Panc1 (cell line): ENCODE data around the gene MLLT3. TPM values are rescaled to one million over a fixed set of nuclear protein-coding genes. Genes with fewer than 3 reads are reported as not detected.

Source experiments
- ATAC-seq: fragments of 200-7000 bp; cut with Tn5 transposase; 2 replicates; pipeline ENCODE4 v1.9.1; 2020; ENCODE audit warnings: mild to moderate bottlenecking, moderate library complexity
- BruUV-seq: library from RNA; stranded (reverse); fragments of 400-500 nt; replicated peaks from 2 replicates; lab custom pipeline; 2021; lab: Mats Ljungman, UMichigan
- CTCF ChIA-PET: fragments of 300-600 bp; sonication (Branson Sonifier 250); formaldehyde crosslinking; loops from one replicate; lab custom pipeline; 2022; ENCODE audit warnings: antibody characterized with exemption; lab: Charles Lee
- POLR2A ChIA-PET: fragments of 300-600 bp; sonication (Branson Sonifier 250); formaldehyde crosslinking; loops from one replicate; lab custom pipeline; 2022; ENCODE audit warnings: antibody characterized with exemption; lab: Charles Lee
- DNase-seq: peaks from one replicate; pipeline ENCODE4 v3.0.0-alpha.2; 2010; ENCODE audit warnings: low read depth, low spot score
- H3K27ac ChIP-seq: 2 replicates; pipeline ENCODE4 v1.5.1; 2011; ENCODE audit warnings: mild to moderate bottlenecking, low read length, inconsistent platforms
- H3K27me3 ChIP-seq: fragments of 200-500 bp; sonication (Bioruptor generic); 2 replicates; pipeline ENCODE4 v1.6.0; 2014; ENCODE audit warnings: low read length, inconsistent platforms; ENCODE audit not compliant: control insufficient read depth, insufficient read depth
- H3K36me3 ChIP-seq: fragments of 200-500 bp; sonication (Bioruptor generic); 2 replicates; pipeline ENCODE4 v1.5.1; 2014; ENCODE audit warnings: inconsistent platforms, mild to moderate bottlenecking, low read length, moderate library complexity; ENCODE audit not compliant: control insufficient read depth, insufficient read depth
- H3K4me1 ChIP-seq: 2 replicates; pipeline ENCODE4 v1.5.1; 2011; ENCODE audit warnings: inconsistent platforms, mild to moderate bottlenecking, low read length, moderate library complexity; ENCODE audit not compliant: control insufficient read depth, insufficient read depth
- H3K4me3 ChIP-seq, 2 experiments: 2 replicates each; pipeline ENCODE4 v1.5.1; 2011 to 2012; ENCODE audit warnings: low read depth in 2 of 2, low read length in 2 of 2, mild to moderate bottlenecking in 2 of 2, inconsistent platforms in 1 of 2, moderate library complexity in 1 of 2
- H3K9me3 ChIP-seq: fragments of 200-500 bp; sonication (Bioruptor generic); 2 replicates; pipeline ENCODE4 v1.5.1; 2014; ENCODE audit warnings: low read depth, mild to moderate bottlenecking, inconsistent platforms, low read length, moderate library complexity; ENCODE audit not compliant: control insufficient read depth, insufficient read depth
- POLR2AphosphoS5 ChIP-seq: IDR thresholded peaks from 2 replicates; pipeline ENCODE4 v1.6.1; 2012; ENCODE audit warnings: mild to moderate bottlenecking, low read depth, low read length, moderate library complexity
- SIN3A ChIP-seq: IDR thresholded peaks from 2 replicates; pipeline ENCODE4 v1.6.1; 2012; ENCODE audit warnings: low read depth, mild to moderate bottlenecking, low read length, moderate library complexity, borderline replicate concordance; ENCODE audit not compliant: insufficient read depth
- TCF7L2 ChIP-seq: IDR thresholded peaks from 2 replicates; pipeline ENCODE4 v1.6.1; 2011; ENCODE audit warnings: mild to moderate bottlenecking, low read depth, low read length, inconsistent platforms
- in situ Hi-C: cut with HindIII; loops from 2 replicates; pipeline ENCODE4 v1.10.0; 2016; ENCODE audit warnings: low sequenced_read_pairs, low pct_unique_long_range_greater_than_20kb
- intact Hi-C: fragments of 100-400 bp; cut with micrococcal nuclease; formaldehyde crosslinking; loops from one replicate; pipeline ENCODE4 v1.10.0; 2022; ENCODE audit not compliant: unreplicated experiment
- total RNA-seq: library from RNA; stranded (reverse); gene quantifications from one replicate; pipeline ENCODE4 v1.2.1, GENCODE V29; 2021; ENCODE audit not compliant: unreplicated experiment
- TF ChIP-seq, protein P1 (sequence below), 2 experiments: IDR thresholded peaks; 2 replicates each; pipeline ENCODE4 v1.6.1; 2011 to 2012; ENCODE audit warnings: low read depth in 2 of 2, control low read depth in 1 of 2, low read length in 1 of 2, mild to moderate bottlenecking in 1 of 2, moderate library complexity in 1 of 2; ENCODE audit not compliant: insufficient read depth in 1 of 2
- TF ChIP-seq, protein P2 (sequence below): fragments of 450-650 bp; IDR thresholded peaks from 2 replicates; pipeline ENCODE4 v1.5.1; 2017; ENCODE audit warnings: mild to moderate bottlenecking

MLLT3 gene
- total RNA-seq, 1 experiment from 2014 or later, result 0.49 TPM

DNA sequence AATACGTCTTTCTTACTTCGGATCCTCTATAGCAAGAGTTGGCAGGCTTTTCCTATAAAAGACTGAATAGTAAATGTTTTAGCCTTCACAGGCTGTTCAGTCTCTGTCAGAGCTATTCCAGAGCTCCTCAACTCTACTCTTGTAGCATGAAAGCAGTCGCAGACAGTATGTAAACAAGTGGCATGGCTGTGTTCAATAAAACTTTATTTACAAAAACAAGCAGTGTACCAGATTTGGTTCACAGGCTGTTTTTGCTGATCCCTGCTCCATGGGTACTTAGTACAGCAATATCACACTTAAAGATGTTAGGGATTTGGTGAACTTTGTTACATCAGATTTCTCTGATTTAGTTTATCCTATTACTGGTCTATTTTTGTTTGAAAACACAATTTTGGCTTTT, 235.2 kb downstream of the MLLT3 start:
- H3K27ac ChIP-seq, result no peak overlapping the region
- intact Hi-C loops (no loop called here), in situ Hi-C loops (no loop called here)
- POLR2A ChIA-PET, result no interaction called here
- ATAC-seq (no peak), DNase-seq (no peak)
- CTCF ChIA-PET, result no interaction called here
- TF ChIP-seq, protein P1, sequence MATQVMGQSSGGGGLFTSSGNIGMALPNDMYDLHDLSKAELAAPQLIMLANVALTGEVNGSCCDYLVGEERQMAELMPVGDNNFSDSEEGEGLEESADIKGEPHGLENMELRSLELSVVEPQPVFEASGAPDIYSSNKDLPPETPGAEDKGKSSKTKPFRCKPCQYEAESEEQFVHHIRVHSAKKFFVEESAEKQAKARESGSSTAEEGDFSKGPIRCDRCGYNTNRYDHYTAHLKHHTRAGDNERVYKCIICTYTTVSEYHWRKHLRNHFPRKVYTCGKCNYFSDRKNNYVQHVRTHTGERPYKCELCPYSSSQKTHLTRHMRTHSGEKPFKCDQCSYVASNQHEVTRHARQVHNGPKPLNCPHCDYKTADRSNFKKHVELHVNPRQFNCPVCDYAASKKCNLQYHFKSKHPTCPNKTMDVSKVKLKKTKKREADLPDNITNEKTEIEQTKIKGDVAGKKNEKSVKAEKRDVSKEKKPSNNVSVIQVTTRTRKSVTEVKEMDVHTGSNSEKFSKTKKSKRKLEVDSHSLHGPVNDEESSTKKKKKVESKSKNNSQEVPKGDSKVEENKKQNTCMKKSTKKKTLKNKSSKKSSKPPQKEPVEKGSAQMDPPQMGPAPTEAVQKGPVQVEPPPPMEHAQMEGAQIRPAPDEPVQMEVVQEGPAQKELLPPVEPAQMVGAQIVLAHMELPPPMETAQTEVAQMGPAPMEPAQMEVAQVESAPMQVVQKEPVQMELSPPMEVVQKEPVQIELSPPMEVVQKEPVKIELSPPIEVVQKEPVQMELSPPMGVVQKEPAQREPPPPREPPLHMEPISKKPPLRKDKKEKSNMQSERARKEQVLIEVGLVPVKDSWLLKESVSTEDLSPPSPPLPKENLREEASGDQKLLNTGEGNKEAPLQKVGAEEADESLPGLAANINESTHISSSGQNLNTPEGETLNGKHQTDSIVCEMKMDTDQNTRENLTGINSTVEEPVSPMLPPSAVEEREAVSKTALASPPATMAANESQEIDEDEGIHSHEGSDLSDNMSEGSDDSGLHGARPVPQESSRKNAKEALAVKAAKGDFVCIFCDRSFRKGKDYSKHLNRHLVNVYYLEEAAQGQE (IDR thresholded peaks at IDR 0.05; ENCODE audit: insufficient read depth in 1 of 2, low read depth in 2 of 2, low read length in 1 of 2), result no peak
- TF ChIP-seq SIN3A (no peak), POLR2AphosphoS5 (no peak)
- H3K27me3 ChIP-seq, result no peaks in the 10 kb centered on the region
- H3K36me3 ChIP-seq, result no peaks in the 10 kb centered on the region
- no peak overlapping the region for H3K4me3 ChIP-seq
- no peaks in the 10 kb centered on the region for H3K4me1 ChIP-seq
- H3K9me3 ChIP-seq, result no peaks in the 10 kb centered on the region
- no TSS peak for BruUV-seq

DNA sequence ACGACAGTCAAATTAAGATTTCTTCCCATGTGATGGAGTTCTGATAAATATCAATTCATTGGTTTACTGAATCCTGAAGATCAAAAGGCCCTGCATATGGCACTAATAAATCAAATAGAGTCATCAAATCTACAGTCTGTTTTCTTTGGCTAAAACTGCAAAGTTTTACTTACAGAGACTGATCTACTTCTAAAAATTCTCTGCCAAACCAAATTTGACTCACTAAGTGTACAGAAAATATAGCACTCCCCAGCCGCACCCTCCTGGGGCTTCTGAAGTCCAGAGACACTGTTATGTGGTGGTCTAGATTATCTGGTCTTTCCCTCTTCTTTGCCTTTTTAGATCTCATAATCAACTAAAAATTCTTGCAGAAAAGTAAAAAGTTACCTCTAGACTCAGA, 237.7 kb downstream of the MLLT3 start:
- TF ChIP-seq TCF7L2 (no peak), SIN3A (no peak), POLR2AphosphoS5 (no peak)
- TF ChIP-seq, protein P1 (IDR thresholded peaks at IDR 0.05; ENCODE audit: insufficient read depth in 1 of 2, low read depth in 2 of 2, low read length in 1 of 2), result no peak
- TF ChIP-seq, protein P2, sequence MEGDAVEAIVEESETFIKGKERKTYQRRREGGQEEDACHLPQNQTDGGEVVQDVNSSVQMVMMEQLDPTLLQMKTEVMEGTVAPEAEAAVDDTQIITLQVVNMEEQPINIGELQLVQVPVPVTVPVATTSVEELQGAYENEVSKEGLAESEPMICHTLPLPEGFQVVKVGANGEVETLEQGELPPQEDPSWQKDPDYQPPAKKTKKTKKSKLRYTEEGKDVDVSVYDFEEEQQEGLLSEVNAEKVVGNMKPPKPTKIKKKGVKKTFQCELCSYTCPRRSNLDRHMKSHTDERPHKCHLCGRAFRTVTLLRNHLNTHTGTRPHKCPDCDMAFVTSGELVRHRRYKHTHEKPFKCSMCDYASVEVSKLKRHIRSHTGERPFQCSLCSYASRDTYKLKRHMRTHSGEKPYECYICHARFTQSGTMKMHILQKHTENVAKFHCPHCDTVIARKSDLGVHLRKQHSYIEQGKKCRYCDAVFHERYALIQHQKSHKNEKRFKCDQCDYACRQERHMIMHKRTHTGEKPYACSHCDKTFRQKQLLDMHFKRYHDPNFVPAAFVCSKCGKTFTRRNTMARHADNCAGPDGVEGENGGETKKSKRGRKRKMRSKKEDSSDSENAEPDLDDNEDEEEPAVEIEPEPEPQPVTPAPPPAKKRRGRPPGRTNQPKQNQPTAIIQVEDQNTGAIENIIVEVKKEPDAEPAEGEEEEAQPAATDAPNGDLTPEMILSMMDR, result no peak

More for the DNA sequence above, 237.7 kb downstream of the MLLT3 start:
- ChIA-PET POLR2A (no interaction called here), CTCF (no interaction called here)
- Histone ChIP-seq H3K36me3 (no peaks in the 10 kb centered on the region), H3K4me1 (no peaks in the 10 kb centered on the region), H3K9me3 (no peaks in the 10 kb centered on the region), H3K27ac (no peak overlapping the region), H3K4me3 (no peak overlapping the region), H3K27me3 (no peaks in the 10 kb centered on the region)
- ATAC-seq (no peak), DNase-seq (no peak)
- no TSS peak for BruUV-seq
- in situ Hi-C loops, result no loop called here
- intact Hi-C loops, result no loop called here
